ENCODE measurements around the gene OR8B3.

OR8B3 gene

GRCh38 chr11:124346311-124346955 is 52.4 kb downstream of the OR8B3 start:
- no peak for DNase-seq

Data from GOT3 (cell line).